C1 segment of cervical spinal cord (tissue), 14 donors: ENCODE data around the gene CNTNAP2.
"Not testable (repeated sequence)": the region's sequence is repeated elsewhere in the genome, so short reads cannot be mapped to it uniquely, and the experiment has no call there.

Source experiments
- DNase-seq, 14 donors: peaks; one replicate each; lab custom pipeline; 2025; lab: John Stamatoyannopoulos, UW

CNTNAP2 gene

GRCh38 chr7:147541261-147541660 lies 1424.7 kb downstream of the CNTNAP2 start:
- DNase-seq: no peak

DNA sequence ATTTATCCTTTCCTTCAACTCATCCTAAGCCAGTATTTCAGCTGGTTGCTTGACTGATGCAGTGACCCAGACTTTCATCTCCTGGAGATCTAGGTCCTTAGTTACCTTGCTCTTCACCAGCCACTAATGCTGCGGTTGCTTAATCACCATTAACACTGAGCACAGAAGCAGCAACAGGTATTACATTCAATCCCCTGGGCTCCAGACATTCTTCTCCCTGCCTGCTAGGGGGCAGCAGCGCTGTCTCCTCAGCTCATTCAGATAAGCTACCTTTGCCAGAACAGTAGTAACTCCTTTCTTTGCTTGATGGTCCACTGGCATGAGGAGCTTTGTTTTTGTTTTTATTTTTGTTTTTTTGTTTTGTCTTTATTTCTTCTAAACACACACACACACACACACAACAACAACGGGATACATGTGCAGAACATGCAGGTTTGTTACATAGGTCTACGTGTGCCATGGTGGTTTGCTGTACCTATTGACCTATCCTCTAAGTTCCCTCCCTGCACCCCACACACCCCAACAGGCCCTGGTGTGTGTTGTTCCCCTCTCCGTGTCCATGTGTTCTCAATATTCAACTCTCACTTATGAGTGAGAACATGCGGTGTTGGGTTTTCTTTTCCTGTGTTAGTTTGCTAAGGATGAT lies 1430.8 kb downstream of the CNTNAP2 start:
- DNase-seq: no peak

GRCh38 chr7:147556317-147556716 lies 1439.7 kb downstream of the CNTNAP2 start:
- DNase-seq: no peak

DNA sequence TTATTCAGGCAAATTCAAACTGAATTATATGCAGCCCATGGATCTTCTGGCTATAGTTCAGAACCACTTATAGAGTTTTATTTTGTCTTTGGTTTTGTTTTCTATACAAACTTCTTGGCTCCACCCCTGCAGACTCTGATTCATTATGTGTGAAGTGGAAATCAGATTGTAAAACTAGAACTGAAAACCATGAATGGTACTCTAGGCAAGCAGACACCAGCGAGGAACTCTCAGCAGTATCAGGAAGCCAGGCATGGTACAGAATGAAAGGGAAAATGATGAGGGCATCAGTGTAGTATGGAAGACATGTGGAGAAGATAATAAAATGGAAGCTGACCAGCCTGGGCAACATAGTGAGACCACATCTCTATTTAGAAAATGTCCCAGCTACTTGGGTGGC lies 1447.1 kb downstream of the CNTNAP2 start:
- no peak for DNase-seq

GRCh38 chr7:147564786-147565476 lies 1448.3 kb downstream of the CNTNAP2 start:
- DNase-seq: no peak

DNA sequence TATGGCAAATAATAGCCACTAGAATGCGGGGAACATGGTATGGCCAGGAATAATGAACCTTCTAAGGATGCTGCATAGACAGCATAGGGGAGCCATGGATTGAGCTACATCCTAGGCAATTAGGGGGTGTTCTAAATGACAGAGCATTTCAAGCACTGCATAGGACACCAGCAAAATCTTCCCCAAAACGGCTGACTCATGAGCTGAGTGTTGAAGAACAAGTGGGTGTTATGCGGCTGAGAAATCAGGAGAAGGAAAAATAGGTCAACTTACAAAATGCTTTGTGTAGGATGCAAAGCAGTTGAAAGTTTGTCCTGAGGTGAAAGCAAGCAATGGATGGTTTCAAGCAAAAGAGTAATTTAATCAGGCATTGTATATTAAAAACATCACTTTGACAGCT lies 1450.4 kb downstream of the CNTNAP2 start:
- DNase-seq: no peak

DNA sequence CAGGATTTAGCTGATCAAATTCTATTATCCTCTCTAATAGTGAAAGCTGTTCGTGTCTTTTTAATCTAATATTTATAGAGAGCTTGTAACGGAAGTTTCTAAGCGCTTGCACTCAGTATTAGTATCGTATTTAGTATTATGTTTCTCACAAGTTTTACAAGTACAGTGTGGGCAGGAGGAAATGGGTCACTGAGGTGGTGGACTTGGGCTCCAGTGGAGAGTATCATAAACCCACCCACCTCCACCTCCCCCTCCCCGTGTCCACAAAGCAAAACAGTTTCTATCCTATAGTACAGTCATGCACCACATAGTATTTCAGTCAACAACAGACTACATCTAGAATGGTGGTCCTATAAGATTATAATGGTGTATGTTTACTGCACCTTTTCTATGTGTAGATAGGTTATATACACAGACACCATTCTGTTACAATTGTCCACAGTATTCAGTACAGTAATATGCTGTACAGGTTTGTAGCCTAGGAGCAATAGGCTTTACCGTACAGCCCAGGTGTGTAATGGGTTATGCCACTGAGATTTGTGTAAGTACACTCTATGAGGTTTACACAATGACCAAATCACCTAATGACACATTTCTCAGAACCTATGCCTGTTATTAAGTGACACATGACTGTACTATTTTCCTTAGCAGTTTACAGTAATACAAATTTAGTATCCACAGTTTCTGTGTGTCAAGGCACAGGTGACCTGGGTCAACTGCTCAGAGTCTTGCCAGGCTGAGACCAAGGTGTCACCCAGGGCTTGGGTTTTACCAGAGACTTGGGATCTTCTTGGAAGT lies 1452.7 kb downstream of the CNTNAP2 start:
- no peak for DNase-seq

GRCh38 chr7:147570390-147570789 lies 1453.8 kb downstream of the CNTNAP2 start:
- no peak for DNase-seq

DNA sequence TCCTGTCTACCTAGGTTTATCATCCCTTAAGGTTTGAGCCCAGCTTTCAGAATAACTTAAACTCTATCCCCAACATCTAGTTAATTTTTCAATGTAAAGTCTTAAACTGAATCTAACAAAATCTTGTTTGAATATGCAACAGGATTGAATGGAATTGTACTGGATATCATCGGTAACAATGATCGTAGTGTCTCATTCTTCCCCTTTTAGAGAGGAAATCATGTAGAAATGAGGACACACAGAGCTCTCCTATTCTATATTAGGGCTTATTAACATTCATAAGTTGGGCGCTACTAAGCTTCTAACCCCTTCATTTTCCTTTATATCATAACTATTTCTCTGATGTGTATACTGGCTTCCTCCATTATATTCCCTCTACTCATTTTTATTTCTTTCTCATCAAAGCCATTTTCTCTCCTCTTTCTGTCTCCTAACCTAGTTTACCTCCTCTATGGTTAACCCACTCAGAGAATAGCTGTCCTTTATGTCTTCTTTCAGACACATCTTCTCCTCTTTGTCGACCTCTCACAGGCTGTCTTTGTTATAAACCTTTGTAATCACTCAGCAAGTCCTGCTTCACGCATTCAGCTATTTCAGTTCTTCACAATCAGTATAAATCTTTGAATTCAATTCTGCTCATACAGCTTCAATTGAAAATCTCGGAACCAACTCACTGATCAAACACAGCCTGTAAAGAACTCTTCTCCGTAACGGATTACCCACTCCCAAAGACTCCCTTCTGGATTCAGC lies 1455.0 kb downstream of the CNTNAP2 start:
- DNase-seq: peak in 1 of 14 donors; percentile 15

DNA sequence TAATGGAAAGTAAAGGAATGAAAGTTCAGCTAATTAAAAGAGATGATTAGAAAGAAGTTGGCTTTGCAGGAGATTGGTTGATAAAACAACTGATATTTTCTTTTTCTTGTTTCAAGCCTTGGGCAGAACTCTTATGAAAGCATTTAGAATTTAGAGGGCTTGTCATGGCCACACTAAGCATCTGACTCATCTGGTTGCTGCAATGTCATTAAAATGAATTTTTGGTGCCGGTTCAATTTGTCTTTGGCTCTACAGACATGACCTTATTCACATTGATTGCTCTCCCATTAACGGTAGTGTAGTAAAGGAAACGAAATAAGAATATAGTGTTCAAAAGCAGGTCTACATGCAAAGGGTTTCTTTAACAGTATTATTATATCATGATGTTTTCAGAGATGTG lies 1461.6 kb downstream of the CNTNAP2 start:
- DNase-seq: no peak

DNA sequence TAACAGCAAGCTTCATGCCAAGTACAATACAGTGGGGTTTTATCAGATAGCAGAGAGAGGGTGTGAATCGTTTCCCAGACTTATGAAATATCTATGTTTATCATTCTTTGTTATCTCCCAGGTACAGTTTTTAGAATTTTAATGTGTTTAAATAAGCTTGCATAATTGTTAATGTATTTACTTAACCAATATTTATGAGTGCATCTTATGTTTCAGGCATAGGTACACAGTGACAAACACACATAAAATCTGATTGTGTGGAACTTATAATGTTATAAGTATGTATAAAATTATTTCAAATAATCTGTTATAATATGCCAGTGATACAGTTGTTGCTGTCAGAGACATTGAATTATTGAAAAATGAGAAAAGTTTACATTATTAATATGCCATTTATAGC lies 1462.5 kb downstream of the CNTNAP2 start:
- DNase-seq: no peak

DNA sequence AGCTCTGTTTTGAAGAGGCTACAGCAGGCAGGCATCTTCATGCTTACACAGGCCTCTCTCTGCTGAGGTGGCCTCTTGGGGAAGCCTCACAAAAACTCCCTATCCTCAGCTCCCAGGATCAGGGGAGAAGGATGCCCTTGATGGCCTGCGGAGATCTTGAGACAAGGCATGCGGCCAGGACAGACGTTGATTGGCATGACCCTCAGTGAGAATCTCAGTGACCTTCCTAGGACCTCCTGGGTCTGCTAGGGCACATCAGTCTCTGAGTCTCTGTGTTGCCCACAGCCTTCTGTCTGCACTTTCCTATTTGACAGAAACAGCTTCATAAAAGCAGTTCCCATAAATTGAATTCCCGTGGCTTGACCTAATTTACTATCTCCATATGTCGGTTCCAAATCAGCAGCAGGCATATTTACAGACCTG lies 1468.2 kb downstream of the CNTNAP2 start:
- DNase-seq: peak in 1 of 14 donors; percentile 5

DNA sequence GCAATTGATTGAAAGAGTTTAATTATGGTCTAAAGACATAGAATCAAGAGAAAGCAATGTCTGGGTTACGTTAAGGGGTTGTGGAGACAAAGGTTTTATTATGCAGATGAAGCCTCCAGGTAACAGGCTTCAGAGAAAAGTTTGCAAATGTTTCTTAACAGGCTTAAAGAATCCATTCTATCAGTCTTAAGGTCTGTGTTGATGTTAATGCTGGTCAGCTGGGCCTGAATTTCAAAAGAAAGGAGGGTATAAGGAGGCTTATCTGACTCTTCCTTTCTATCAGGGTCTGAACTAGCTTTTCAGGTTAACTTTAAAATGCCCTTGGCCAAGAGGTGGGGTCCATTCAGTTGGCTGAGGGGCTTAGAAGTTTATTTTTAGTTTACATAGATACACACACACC lies 1469.5 kb downstream of the CNTNAP2 start:
- no peak for DNase-seq

GRCh38 chr7:147586526-147586925 lies 1469.9 kb downstream of the CNTNAP2 start:
- peak in 1 of 14 donors; percentile 48 for DNase-seq

GRCh38 chr7:147593271-147594057 lies 1476.9 kb downstream of the CNTNAP2 start:
- no peak for DNase-seq

- DNase-seq: no peak
Measured at GRCh38 chr7:147595042-147595441, 1478.4 kb downstream of the CNTNAP2 start.

GRCh38 chr7:147598687-147599086 lies 1482.1 kb downstream of the CNTNAP2 start:
- not testable (repeated sequence) for DNase-seq

DNA sequence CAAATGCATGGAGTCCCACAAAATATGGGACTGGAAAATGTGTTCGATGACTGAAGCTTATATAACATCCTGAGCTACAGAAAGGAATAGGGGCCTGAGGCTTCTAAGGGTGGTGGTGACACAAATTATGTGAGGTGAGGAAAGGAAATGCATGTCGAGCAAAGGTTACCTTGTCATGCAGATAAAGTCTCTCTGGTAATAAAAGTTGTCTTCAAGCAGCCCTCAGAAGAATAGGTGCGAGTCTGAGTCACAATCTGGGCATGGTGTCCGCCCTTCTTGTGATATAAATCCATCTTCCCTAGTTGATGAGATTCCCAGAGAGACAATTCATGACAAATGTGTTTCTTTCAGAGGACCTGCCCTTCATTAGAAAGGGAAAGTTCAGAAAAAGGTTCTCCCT lies 1488.7 kb downstream of the CNTNAP2 start:
- no peak for DNase-seq

DNA sequence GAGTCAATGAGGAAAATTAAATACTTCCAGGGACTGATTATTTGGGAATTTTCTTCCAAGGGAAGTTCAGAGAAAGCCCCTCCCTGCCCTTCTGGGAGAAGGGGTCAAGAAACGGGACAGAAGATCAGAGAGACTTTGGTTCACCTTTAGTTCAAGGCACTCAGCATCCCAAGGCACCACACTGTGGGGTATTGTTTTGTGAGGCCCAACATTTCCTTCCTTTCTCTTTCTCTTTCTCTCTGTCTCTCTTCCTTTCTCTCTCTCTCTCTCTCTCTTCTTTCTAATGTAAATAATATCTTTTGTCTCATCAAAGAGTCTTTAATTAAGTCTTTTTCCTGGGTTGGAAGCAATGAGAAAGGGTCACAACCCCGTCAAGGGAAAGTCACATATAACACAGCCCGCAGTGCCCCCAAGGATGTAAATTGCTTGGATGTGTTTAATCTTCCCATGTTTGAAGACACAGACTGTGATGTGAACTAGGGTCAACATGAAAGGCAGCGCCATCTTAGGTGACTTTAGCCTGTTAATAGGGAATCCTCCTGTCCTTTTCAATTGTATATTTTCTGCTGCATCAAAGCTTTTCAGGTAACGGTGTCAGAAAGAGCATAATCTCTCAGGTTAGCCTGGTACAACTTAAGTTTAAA lies 1490.7 kb downstream of the CNTNAP2 start:
- DNase-seq: no peak

GRCh38 chr7:147611431-147611830 lies 1494.8 kb downstream of the CNTNAP2 start:
- peak in 1 of 14 donors; percentile 2 for DNase-seq
